GM10248 (cell line): ENCODE measurements around the gene LIMA1.
A peak's percentile ranks its signal among the peaks of the same experiment; 100 is the strongest.
"Not testable (repeated sequence)": the region's sequence is repeated elsewhere in the genome, so short reads cannot be mapped to it uniquely, and the experiment has no call there.

ENCODE experiments used
- CTCF ChIA-PET: fragments of 300-600 bp; sonication (Branson Sonifier 250); formaldehyde crosslinking; extraction: SDS; loops from one replicate; lab custom pipeline; 2021; ENCODE audit warnings: antibody characterized with exemption; lab: Yijun Ruan, JAX
- POLR2A ChIA-PET: fragments of 350-650 bp; sonication (Branson Sonifier 250); formaldehyde crosslinking; extraction: SDS; loops from one replicate; lab custom pipeline; 2020; ENCODE audit warnings: antibody characterized with exemption; lab: Yijun Ruan, JAX
- DNase-seq: peaks from one replicate; pipeline ENCODE4 v3.0.0; 2012; ENCODE audit errors: extremely low spot score
- CTCF ChIP-seq: IDR thresholded peaks from 2 replicates; pipeline ENCODE4 v1.5.1; 2012; ENCODE audit warnings: mild to moderate bottlenecking, low read depth; ENCODE audit errors: extremely low read depth, missing control alignments, control extremely low read depth

The LIMA1 gene

GRCh38 chr12:50317203-50317602 is 33.9 kb upstream of the LIMA1 start:
- no peak for DNase-seq
- TF ChIP-seq CTCF, result no peak
- POLR2A ChIA-PET, result no interaction called here
- CTCF ChIA-PET, result no interaction called here

- DNase-seq, result no peak
- CTCF ChIA-PET, result interaction anchor here (2.1 kb wide), 1 partner anchor 133 kb away, joined by 18 read pairs; no protein-coding TSS in a partner anchor
- POLR2A ChIA-PET, result no interaction called here
- no peak for TF ChIP-seq CTCF
Measured at GRCh38 chr12:50315803-50316202, 32.5 kb upstream of the LIMA1 start.

- peak; percentile 50 for TF ChIP-seq CTCF
- CTCF ChIA-PET, result interaction anchor here (0.6 to 3.7 kb wide), 32 partner anchors 9 to 369 kb away, joined by 3 to 18 read pairs (median 4); partner anchors contain the start of gene COX14
- DNase-seq, result peak; percentile 57
- POLR2A ChIA-PET, result no interaction called here
Measured at GRCh38 chr12:50314636-50315312, 31.5 kb upstream of the LIMA1 start.

GRCh38 chr12:50313971-50314370 is 30.7 kb upstream of the LIMA1 start:
- ChIA-PET POLR2A (interaction anchor here (0.6 kb wide), 1 partner anchor 60 kb away, joined by 9 read pairs; no protein-coding TSS in a partner anchor), CTCF (interaction anchor here (0.6 to 3.7 kb wide), 27 partner anchors 8 to 369 kb away, joined by 3 to 18 read pairs (median 4); partner anchors contain the start of gene COX14)
- DNase-seq, result not testable (repeated sequence)

- POLR2A ChIA-PET, result no interaction called here
Measured at GRCh38 chr12:50313256-50313931, 30.1 kb upstream of the LIMA1 start.

GRCh38 chr12:50311858-50312609 is 28.7 kb upstream of the LIMA1 start:
- CTCF ChIA-PET, result interaction anchor here (1.0 to 3.7 kb wide), 5 partner anchors 124 to 242 kb away, joined by 3 to 15 read pairs (median 4); partner anchors contain the start of gene COX14
- POLR2A ChIA-PET, DNase-seq: not testable (repeated sequence)

More at GRCh38 chr12:50313256-50313931, 30.1 kb upstream of the LIMA1 start:
- DNase-seq, result no peak
- no peak for TF ChIP-seq CTCF
- CTCF ChIA-PET, result interaction anchor here (0.9 to 3.7 kb wide), 8 partner anchors 12 to 239 kb away, joined by 3 to 18 read pairs (median 3); no protein-coding TSS in a partner anchor

GRCh38 chr12:50309950-50310349 is 26.6 kb upstream of the LIMA1 start:
- ChIA-PET CTCF (no interaction called here), POLR2A (no interaction called here)
- no peak for DNase-seq
- no peak for TF ChIP-seq CTCF
